ENCODE data around the gene GAP43.
"Not testable (repeated sequence)": the region's sequence is repeated elsewhere in the genome, so short reads cannot be mapped to it uniquely, and the experiment has no call there.

Gene GAP43

GRCh38 chr3:115699706-115700105 lies 76.4 kb downstream of the GAP43 start:
- DNase-seq, result no peak

- no peak for DNase-seq
Observed at GRCh38 chr3:115702598-115702997, 79.3 kb downstream of the GAP43 start.

- peak; percentile 32 for DNase-seq
Observed at GRCh38 chr3:115704661-115705338, 81.5 kb downstream of the GAP43 start.

GRCh38 chr3:115706311-115706829 lies 83.1 kb downstream of the GAP43 start:
- no peak for DNase-seq

GRCh38 chr3:115708540-115708939 lies 85.2 kb downstream of the GAP43 start:
- no peak for DNase-seq

GRCh38 chr3:115709093-115709492 lies 85.8 kb downstream of the GAP43 start:
- peak; percentile 17 for DNase-seq

GRCh38 chr3:115709931-115710330 lies 86.6 kb downstream of the GAP43 start:
- no peak for DNase-seq

- no peak for DNase-seq
Observed at GRCh38 chr3:115710799-115711198, 87.5 kb downstream of the GAP43 start.

- no peak for DNase-seq
Observed at GRCh38 chr3:115712871-115713270, 89.6 kb downstream of the GAP43 start.

- DNase-seq, result peak; percentile 96
Observed at GRCh38 chr3:115713284-115713683, 90.0 kb downstream of the GAP43 start.

GRCh38 chr3:115715241-115715745 lies 92.0 kb downstream of the GAP43 start:
- no peak for DNase-seq

GRCh38 chr3:115720983-115721382 lies 97.7 kb downstream of the GAP43 start:
- DNase-seq, result no peak

GRCh38 chr3:115725800-115726199 lies 102.5 kb downstream of the GAP43 start:
- no peak for DNase-seq

- DNase-seq, result no peak
Observed at GRCh38 chr3:115727135-115727534, 103.8 kb downstream of the GAP43 start.

- no peak for DNase-seq
Observed at GRCh38 chr3:115728013-115728412, 104.7 kb downstream of the GAP43 start.

GRCh38 chr3:115736341-115736740 lies 113.0 kb downstream of the GAP43 start:
- DNase-seq, result not testable (repeated sequence)

- DNase-seq, result no peak
Observed at GRCh38 chr3:115741650-115742049, 118.3 kb downstream of the GAP43 start.

GRCh38 chr3:115744516-115744915 lies 121.2 kb downstream of the GAP43 start:
- not testable (repeated sequence) for DNase-seq

GRCh38 chr3:115752978-115753377 lies 129.7 kb downstream of the GAP43 start:
- DNase-seq, result not testable (repeated sequence)

GRCh38 chr3:115758076-115758763 lies 134.9 kb downstream of the GAP43 start:
- DNase-seq, result no peak

- no peak for DNase-seq
Observed at GRCh38 chr3:115760716-115761115, 137.4 kb downstream of the GAP43 start.

- no peak for DNase-seq
Observed at GRCh38 chr3:115761927-115762305, 138.6 kb downstream of the GAP43 start.

GRCh38 chr3:115766587-115767482 lies 143.5 kb downstream of the GAP43 start:
- no peak for DNase-seq

Measured in NCI-H446 treated with DMSO at 0.1 percent for 48 hours (cell line).